Measurements from ENCODE around the gene TP53.

Gene TP53

DNA sequence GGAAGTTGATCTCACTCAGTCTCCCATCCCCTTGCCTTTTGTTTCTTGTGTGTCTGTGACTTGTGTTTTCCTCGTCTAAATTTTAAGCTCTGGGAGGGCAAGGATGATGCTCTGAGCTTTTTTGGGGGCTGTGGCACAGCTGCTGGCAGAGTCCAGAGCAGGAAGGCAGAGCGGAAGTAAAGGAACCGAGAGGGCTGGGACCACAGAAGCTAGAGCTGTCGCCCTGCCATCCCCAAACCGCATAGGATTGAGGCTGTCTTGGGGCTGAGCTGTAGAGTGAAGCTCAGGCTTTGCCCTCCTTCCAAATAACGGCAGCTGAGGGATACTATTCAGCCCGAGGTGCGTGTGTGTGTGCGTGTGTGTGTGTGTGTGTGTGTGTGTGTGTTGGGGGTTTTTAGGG lies 26.5 kb upstream of the TP53 start:
- no peak for DNase-seq
- Histone ChIP-seq H3K4me3 (ENCODE audit: low read depth, low read length) (no peak overlapping the region), H3K36me3 (no peaks in the 10 kb centered on the region), H3K27me3 (0 out of 2 replicates have a peak, but pooled peaks cover 4% of the 10 kb centered on the region), H3K4me1 (no peaks in the 10 kb centered on the region), H3K9me3 (no peaks in the 10 kb centered on the region)
- TF ChIP-seq, protein P1, sequence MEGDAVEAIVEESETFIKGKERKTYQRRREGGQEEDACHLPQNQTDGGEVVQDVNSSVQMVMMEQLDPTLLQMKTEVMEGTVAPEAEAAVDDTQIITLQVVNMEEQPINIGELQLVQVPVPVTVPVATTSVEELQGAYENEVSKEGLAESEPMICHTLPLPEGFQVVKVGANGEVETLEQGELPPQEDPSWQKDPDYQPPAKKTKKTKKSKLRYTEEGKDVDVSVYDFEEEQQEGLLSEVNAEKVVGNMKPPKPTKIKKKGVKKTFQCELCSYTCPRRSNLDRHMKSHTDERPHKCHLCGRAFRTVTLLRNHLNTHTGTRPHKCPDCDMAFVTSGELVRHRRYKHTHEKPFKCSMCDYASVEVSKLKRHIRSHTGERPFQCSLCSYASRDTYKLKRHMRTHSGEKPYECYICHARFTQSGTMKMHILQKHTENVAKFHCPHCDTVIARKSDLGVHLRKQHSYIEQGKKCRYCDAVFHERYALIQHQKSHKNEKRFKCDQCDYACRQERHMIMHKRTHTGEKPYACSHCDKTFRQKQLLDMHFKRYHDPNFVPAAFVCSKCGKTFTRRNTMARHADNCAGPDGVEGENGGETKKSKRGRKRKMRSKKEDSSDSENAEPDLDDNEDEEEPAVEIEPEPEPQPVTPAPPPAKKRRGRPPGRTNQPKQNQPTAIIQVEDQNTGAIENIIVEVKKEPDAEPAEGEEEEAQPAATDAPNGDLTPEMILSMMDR (IDR thresholded peaks at IDR 0.05; ENCODE audit: low read depth, low read length): no peak

DNA sequence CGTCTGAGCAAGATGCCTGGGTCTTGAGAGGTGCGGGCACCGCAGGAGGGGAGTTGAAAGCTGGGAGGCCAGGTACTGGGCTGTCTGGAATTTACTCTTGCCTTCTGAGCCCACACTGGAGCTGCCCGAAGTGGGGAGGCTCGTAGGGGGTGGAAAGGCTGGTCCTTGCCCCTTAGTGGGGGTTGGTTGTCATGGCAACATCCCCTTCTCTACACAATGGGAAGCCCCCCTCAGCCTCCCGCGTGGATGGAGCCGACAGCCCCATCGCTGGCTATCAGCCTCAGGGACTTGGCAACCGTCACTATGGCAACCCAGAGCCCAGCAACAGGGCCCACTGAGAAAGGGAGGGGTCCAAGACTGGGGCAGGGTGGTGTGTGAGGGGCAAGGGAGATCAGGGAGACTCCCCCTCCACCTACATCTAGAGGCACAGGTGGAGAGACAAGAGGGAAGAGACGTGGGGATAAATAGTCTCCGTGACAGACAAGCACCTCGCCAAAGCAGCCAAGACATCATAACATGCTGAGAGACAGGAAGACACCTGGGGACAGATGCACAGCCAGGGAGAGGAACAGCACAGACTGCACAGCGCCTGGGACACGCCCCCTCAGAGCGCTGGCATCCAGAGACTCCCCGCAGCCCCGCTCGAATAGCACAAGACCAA lies 25.0 kb upstream of the TP53 start:
- TF ChIP-seq, protein P1 (IDR thresholded peaks at IDR 0.05; ENCODE audit: low read depth, low read length): no peak
- Histone ChIP-seq H3K36me3 (no peaks in the 10 kb centered on the region), H3K27me3 (no peaks in the 10 kb centered on the region), H3K4me3 (ENCODE audit: low read depth, low read length) (no peak overlapping the region), H3K9me3 (no peaks in the 10 kb centered on the region), H3K4me1 (no peaks in the 10 kb centered on the region)
- no peak for DNase-seq

DNA sequence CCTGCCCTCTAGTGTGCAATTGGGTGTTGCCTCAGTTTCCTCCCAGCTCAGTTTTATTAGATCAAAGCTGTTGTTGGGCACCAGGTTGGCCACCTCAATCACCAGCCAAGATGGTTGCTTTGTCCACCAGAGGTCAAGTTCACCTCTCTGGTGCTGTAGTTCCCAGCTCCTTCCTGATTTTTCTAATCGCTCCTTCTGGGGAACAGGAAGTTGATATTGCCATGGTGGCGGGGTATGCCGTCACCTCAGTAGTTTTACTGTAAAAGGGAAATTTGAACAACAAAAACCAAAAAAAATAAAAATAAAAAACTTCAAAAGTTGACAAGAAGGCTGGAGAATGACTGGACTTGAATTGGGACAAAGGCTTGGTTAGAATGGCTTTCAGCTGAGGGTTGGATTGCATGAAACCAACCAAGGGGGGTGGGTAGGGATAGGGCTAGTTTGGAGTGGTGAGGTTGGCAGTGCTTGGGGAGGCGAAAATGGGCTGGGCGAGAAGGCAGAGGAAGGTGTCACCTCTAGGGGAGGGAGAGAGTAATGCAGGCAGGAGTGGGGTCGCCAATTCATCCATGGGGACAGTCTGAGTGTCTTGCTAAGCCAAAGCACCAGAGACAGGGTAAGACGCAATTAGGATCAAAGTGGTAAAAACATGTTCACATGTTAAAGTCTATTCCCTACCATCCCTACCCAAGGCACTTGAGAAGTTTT lies 23.9 kb upstream of the TP53 start:
- TF ChIP-seq, protein P1 (IDR thresholded peaks at IDR 0.05; ENCODE audit: low read depth, low read length): 0 out of 2 replicates have a peak, but pooled peaks have one; percentile 11
- H3K36me3 ChIP-seq: no peaks in the 10 kb centered on the region
- 0 out of 2 replicates have a peak, but pooled peaks cover under 1% of the 10 kb centered on the region for H3K27me3 ChIP-seq
- H3K4me3 ChIP-seq (ENCODE audit: low read depth, low read length): no peak overlapping the region
- no peak for DNase-seq
- no peaks in the 10 kb centered on the region for H3K9me3 ChIP-seq
- no peaks in the 10 kb centered on the region for H3K4me1 ChIP-seq

DNA sequence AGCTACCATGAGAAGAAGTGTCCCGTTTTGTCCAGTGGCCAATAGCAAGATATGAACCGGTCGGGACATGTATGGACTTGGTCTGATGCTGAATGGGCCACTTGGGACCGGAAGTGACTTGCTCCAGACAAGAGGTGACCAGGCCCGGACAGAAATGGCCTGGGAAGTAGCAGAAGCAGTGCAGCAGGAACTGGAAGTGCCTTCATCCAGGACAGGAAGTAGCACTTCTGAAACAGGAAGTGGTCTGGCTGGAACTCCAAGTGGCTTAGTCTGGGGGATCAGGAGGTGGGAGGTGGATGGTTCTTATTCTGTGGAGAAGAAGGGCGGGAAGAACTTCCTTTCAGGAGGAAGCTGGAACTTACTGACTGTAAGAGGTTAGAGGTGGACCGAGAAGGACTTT lies 23.0 kb upstream of the TP53 start:
- Histone ChIP-seq H3K27me3 (0 out of 2 replicates have a peak, but pooled peaks cover 4% of the 10 kb centered on the region), H3K4me1 (no peaks in the 10 kb centered on the region), H3K9me3 (no peaks in the 10 kb centered on the region), H3K4me3 (ENCODE audit: low read depth, low read length) (no peak overlapping the region), H3K36me3 (no peaks in the 10 kb centered on the region)
- TF ChIP-seq, protein P1 (IDR thresholded peaks at IDR 0.05; ENCODE audit: low read depth, low read length): no peak
- DNase-seq: no peak

DNA sequence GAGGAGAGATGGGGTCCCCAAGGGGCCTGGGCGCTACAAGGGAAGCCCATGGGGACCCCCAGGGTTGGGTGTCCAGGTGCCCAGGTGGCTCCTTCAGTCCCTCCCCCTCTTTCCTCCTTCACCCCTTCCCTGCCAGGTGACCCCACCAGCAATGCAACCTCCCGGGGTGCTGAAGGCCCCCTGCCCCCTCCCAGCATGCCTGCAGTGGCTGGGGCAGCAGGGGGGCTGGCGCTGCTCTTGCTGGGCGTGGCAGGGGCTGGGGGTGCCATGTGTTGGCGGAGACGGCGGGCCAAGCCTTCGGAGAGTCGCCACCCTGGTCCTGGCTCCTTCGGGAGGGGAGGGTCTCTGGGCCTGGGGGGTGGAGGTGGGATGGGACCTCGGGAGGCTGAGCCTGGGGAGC lies 21.7 kb upstream of the TP53 start:
- TF ChIP-seq, protein P1 (IDR thresholded peaks at IDR 0.05; ENCODE audit: low read depth, low read length): no peak
- Histone ChIP-seq H3K9me3 (no peaks in the 10 kb centered on the region), H3K4me1 (0 out of 2 replicates have a peak, but pooled peaks cover 2% of the 10 kb centered on the region), H3K4me3 (ENCODE audit: low read depth, low read length) (no peak overlapping the region), H3K27me3 (0 out of 2 replicates have a peak, but pooled peaks cover 6% of the 10 kb centered on the region), H3K36me3 (no peaks in the 10 kb centered on the region)
- DNase-seq: no peak
